Naive thymus-derived CD4-positive, alpha-beta T cell (primary cell): ENCODE measurements around the gene DOCK4. TPM values are rescaled to one million over a fixed set of nuclear protein-coding genes. Genes with fewer than 3 reads are reported as not detected.

Source experiments
- ATAC-seq: fragments of 150-1000 bp; cut with Tn5 transposase; 2 replicates; pipeline ENCODE4 v1.10.0; 2021; ENCODE audit warnings: mild to moderate bottlenecking, moderate library complexity
- CTCF ChIA-PET: fragments of 350-600 bp; sonication (Branson Sonifier 250); formaldehyde crosslinking; loops from one replicate; lab custom pipeline; 2021; ENCODE audit warnings: antibody characterized with exemption; lab: Charles Lee
- POLR2A ChIA-PET: fragments of 350-600 bp; sonication (Branson Sonifier 250); formaldehyde crosslinking; loops from one replicate; lab custom pipeline; 2021; ENCODE audit warnings: antibody characterized with exemption, inconsistent platforms; lab: Charles Lee
- DNase-seq, 9 donors: peaks; one replicate each; pipeline versions ENCODE4 v3.0.0 to v3.0.0-alpha.2; 2020 to 2022; ENCODE audit warnings: mixed read lengths in 1 of 9
- H3K27ac ChIP-seq: one replicate; pipeline ENCODE4 v1.7.0; 2013; ENCODE audit warnings: mild to moderate bottlenecking, low read depth, low read length, moderate library complexity
- H3K27me3 ChIP-seq, 2 donors: one replicate each; pipeline ENCODE4 v1.7.0; 2013; ENCODE audit warnings: low read length in 2 of 2, mild to moderate bottlenecking in 2 of 2, moderate library complexity in 2 of 2; ENCODE audit not compliant: control insufficient read depth in 2 of 2, insufficient read depth in 2 of 2
- H3K36me3 ChIP-seq, 3 experiments: 1 replicate in 2 of 3; 2 replicates in 1 of 3; pipeline ENCODE4 v1.7.0; 2013; ENCODE audit warnings: low read length in 3 of 3, mild to moderate bottlenecking in 3 of 3, moderate library complexity in 1 of 3; ENCODE audit not compliant: insufficient read depth in 3 of 3, control insufficient read depth in 2 of 3
- H3K4me1 ChIP-seq, 2 donors: one replicate each; pipeline ENCODE4 v1.7.0; 2013; ENCODE audit warnings: low read length in 2 of 2, mild to moderate bottlenecking in 2 of 2, moderate library complexity in 1 of 2; ENCODE audit not compliant: control insufficient read depth in 2 of 2, insufficient read depth in 2 of 2
- H3K4me3 ChIP-seq: 2 replicates; pipeline ENCODE4 v1.7.0; 2013; ENCODE audit warnings: mild to moderate bottlenecking, low read length
- H3K9me3 ChIP-seq, 3 experiments: 1 replicate in 2 of 3; 2 replicates in 1 of 3; pipeline ENCODE4 v1.7.0; 2013; ENCODE audit warnings: low read length in 3 of 3; ENCODE audit not compliant: control insufficient read depth in 2 of 3
- H3K27ac Mint-ChIP-seq, 9 donors: one replicate each; pipeline ENCODE4 v1.8.0; 2020 to 2022; ENCODE audit warnings: mixed read lengths in 9 of 9, mild to moderate bottlenecking in 8 of 9, moderate library complexity in 5 of 9, inconsistent platforms in 2 of 9
- H3K27me3 Mint-ChIP-seq, 5 donors: one replicate each; pipeline ENCODE4 v1.8.0; 2021 to 2022; ENCODE audit warnings: mixed read lengths in 5 of 5, mild to moderate bottlenecking in 1 of 5
- H3K36me3 Mint-ChIP-seq, 5 donors: one replicate each; pipeline ENCODE4 v1.8.0; 2020 to 2022; ENCODE audit warnings: mixed read lengths in 5 of 5, mild to moderate bottlenecking in 3 of 5, inconsistent platforms in 1 of 5
- H3K4me1 Mint-ChIP-seq, 7 donors: one replicate each; pipeline ENCODE4 v1.8.0; 2020 to 2022; ENCODE audit warnings: mixed read lengths in 7 of 7, mild to moderate bottlenecking in 3 of 7, inconsistent platforms in 1 of 7
- H3K4me3 Mint-ChIP-seq, 10 donors: one replicate each; pipeline ENCODE4 v1.8.0; 2020 to 2022; ENCODE audit warnings: mild to moderate bottlenecking in 10 of 10, mixed read lengths in 10 of 10, moderate library complexity in 6 of 10, inconsistent platforms in 2 of 10
- H3K9me3 Mint-ChIP-seq, 11 donors: one replicate each; pipeline ENCODE4 v1.8.0; 2020 to 2022; ENCODE audit warnings: mixed read lengths in 11 of 11, mild to moderate bottlenecking in 4 of 11, inconsistent platforms in 1 of 11, moderate library complexity in 1 of 11
- intact Hi-C, 2 donors: fragments of 100-400 bp; cut with micrococcal nuclease; formaldehyde crosslinking; loops; one replicate each; pipeline ENCODE4 v1.15.1; 2023
- polyA plus RNA-seq, 2 donors: library from polyadenylated mRNA; unstranded; fragments of 300-500 nt; fragmentation: Illumina TruSeq; gene quantifications; one replicate each; pipeline ENCODE4 v1.2.3, GENCODE V29; 2021
- total RNA-seq, 6 experiments: library from RNA in 5 of 6; stranded (reverse) in 5 of 6; gene quantifications; 1 replicate in 5 of 6; 2 replicates in 1 of 6; pipeline ENCODE4 v1.2.3 and lab custom pipeline; 2021 to 2026

The DOCK4 gene
- total and polyA plus RNA-seq, 7 experiments from 2014 or later: 0.16 to 3.1 (median 2.2) TPM; not detected in 1

GRCh38 chr7:111697771-111698170, 508.4 kb downstream of the DOCK4 start:
- CTCF ChIA-PET: no interaction called here
- no peak overlapping the region for H3K27ac Mint-ChIP-seq
- H3K4me1 Mint-ChIP-seq: no peaks in the 10 kb centered on the region
- Histone ChIP-seq H3K9me3 (no peaks in the 10 kb centered on the region), H3K36me3 (no peaks in the 10 kb centered on the region), H3K4me3 (no peak overlapping the region), H3K27ac (no peak overlapping the region), H3K4me1 (no peaks in the 10 kb centered on the region), H3K27me3 (no peaks in the 10 kb centered on the region)
- POLR2A ChIA-PET: no interaction called here
- no peak for DNase-seq
- H3K4me3 Mint-ChIP-seq: no peak overlapping the region
- no peaks in the 10 kb centered on the region for H3K36me3 Mint-ChIP-seq
- peaks cover 0 to 4% (median 1%) of the 10 kb centered on the region in 11 donors for H3K9me3 Mint-ChIP-seq
- peaks cover 0 to 5% (median 0%) of the 10 kb centered on the region in 5 donors for H3K27me3 Mint-ChIP-seq
- no peak for ATAC-seq
- intact Hi-C loops: no loop called here

GRCh38 chr7:111694376-111694775, 511.8 kb downstream of the DOCK4 start:
- CTCF ChIA-PET: no interaction called here
- Histone ChIP-seq H3K4me3 (no peak overlapping the region), H3K27me3 (no peaks in the 10 kb centered on the region), H3K27ac (no peak overlapping the region), H3K4me1 (no peaks in the 10 kb centered on the region), H3K9me3 (no peaks in the 10 kb centered on the region), H3K36me3 (no peaks in the 10 kb centered on the region)
- no peaks in the 10 kb centered on the region for H3K36me3 Mint-ChIP-seq
- peaks cover 0 to 2% (median 0%) of the 10 kb centered on the region in 7 donors for H3K4me1 Mint-ChIP-seq
- ATAC-seq (no peak), DNase-seq (no peak)
- intact Hi-C loops: no loop called here
- peaks cover 0 to 7% (median 0%) of the 10 kb centered on the region in 5 donors for H3K27me3 Mint-ChIP-seq
- H3K4me3 Mint-ChIP-seq: no peak overlapping the region
- H3K27ac Mint-ChIP-seq: no peak overlapping the region
- POLR2A ChIA-PET: no interaction called here
- H3K9me3 Mint-ChIP-seq: peaks cover 0 to 2% (median 0%) of the 10 kb centered on the region in 11 donors

- H3K4me3 Mint-ChIP-seq: no peak overlapping the region
- peaks cover 0 to 2% (median 0%) of the 10 kb centered on the region in 11 donors for H3K9me3 Mint-ChIP-seq
- ATAC-seq (no peak), DNase-seq (no peak)
- H3K27me3 Mint-ChIP-seq: peaks cover 0 to 14% (median 7%) of the 10 kb centered on the region in 5 donors
- peaks cover 0 to 2% (median 0%) of the 10 kb centered on the region in 7 donors for H3K4me1 Mint-ChIP-seq
- no peaks in the 10 kb centered on the region for H3K36me3 ChIP-seq
- H3K27ac ChIP-seq: no peak overlapping the region
- H3K4me1 ChIP-seq: no peaks in the 10 kb centered on the region
- ChIA-PET CTCF (no interaction called here), POLR2A (no interaction called here)
- no peaks in the 10 kb centered on the region for H3K27me3 ChIP-seq
- intact Hi-C loops: no loop called here
- H3K4me3 ChIP-seq: no peak overlapping the region
- H3K27ac Mint-ChIP-seq: no peak overlapping the region
- no peaks in the 10 kb centered on the region for H3K36me3 Mint-ChIP-seq
- no peaks in the 10 kb centered on the region for H3K9me3 ChIP-seq
Observed at GRCh38 chr7:111690364-111691111, 515.7 kb downstream of the DOCK4 start.

GRCh38 chr7:111685349-111685748, 520.9 kb downstream of the DOCK4 start:
- no peak overlapping the region for H3K27ac Mint-ChIP-seq
- ChIA-PET CTCF (no interaction called here), POLR2A (no interaction called here)
- Histone ChIP-seq H3K27me3 (peaks cover 0 to 4% of the 10 kb centered on the region in 2 donors), H3K27ac (no peak overlapping the region), H3K4me3 (no peak overlapping the region), H3K9me3 (no peaks in the 10 kb centered on the region), H3K4me1 (no peaks in the 10 kb centered on the region), H3K36me3 (no peaks in the 10 kb centered on the region)
- H3K36me3 Mint-ChIP-seq: no peaks in the 10 kb centered on the region
- H3K27me3 Mint-ChIP-seq: peaks cover 0 to 14% (median 7%) of the 10 kb centered on the region in 5 donors
- peaks cover 0 to 2% (median 0%) of the 10 kb centered on the region in 11 donors for H3K9me3 Mint-ChIP-seq
- H3K4me1 Mint-ChIP-seq: no peaks in the 10 kb centered on the region
- intact Hi-C loops: no loop called here
- ATAC-seq (no peak), DNase-seq (no peak)
- no peak overlapping the region for H3K4me3 Mint-ChIP-seq

GRCh38 chr7:111682588-111683340, 523.4 kb downstream of the DOCK4 start:
- intact Hi-C loops: no loop called here
- H3K27me3 Mint-ChIP-seq: peaks cover 0 to 8% (median 6%) of the 10 kb centered on the region in 5 donors
- H3K36me3 Mint-ChIP-seq: no peaks in the 10 kb centered on the region
- no peaks in the 10 kb centered on the region for H3K36me3 ChIP-seq
- no peaks in the 10 kb centered on the region for H3K4me1 Mint-ChIP-seq
- no peak overlapping the region for H3K27ac Mint-ChIP-seq
- H3K27ac ChIP-seq: no peak overlapping the region
- no peaks in the 10 kb centered on the region for H3K9me3 Mint-ChIP-seq
- no peaks in the 10 kb centered on the region for H3K9me3 ChIP-seq
- peaks cover 0 to 4% of the 10 kb centered on the region in 2 donors for H3K27me3 ChIP-seq
- H3K4me3 Mint-ChIP-seq: no peak overlapping the region
- no peak for DNase-seq
- POLR2A ChIA-PET: no interaction called here
- CTCF ChIA-PET: no interaction called here
- H3K4me3 ChIP-seq: no peak overlapping the region
- no peaks in the 10 kb centered on the region for H3K4me1 ChIP-seq
- ATAC-seq: no peak

- Mint-ChIP-seq H3K27ac (no peak overlapping the region), H3K9me3 (no peaks in the 10 kb centered on the region), H3K4me3 (no peak overlapping the region)
Observed at GRCh38 chr7:111681242-111681641, 525.0 kb downstream of the DOCK4 start.

More at GRCh38 chr7:111681242-111681641, 525.0 kb downstream of the DOCK4 start:
- no peak overlapping the region for H3K27ac ChIP-seq
- DNase-seq (no peak), ATAC-seq (no peak)
- Mint-ChIP-seq H3K4me1 (no peaks in the 10 kb centered on the region), H3K36me3 (no peaks in the 10 kb centered on the region), H3K27me3 (peaks cover 0 to 7% (median 2%) of the 10 kb centered on the region in 5 donors)
- no peaks in the 10 kb centered on the region for H3K4me1 ChIP-seq
- peaks cover 0 to 4% of the 10 kb centered on the region in 2 donors for H3K27me3 ChIP-seq
- ChIA-PET CTCF (no interaction called here), POLR2A (no interaction called here)
- no peaks in the 10 kb centered on the region for H3K9me3 ChIP-seq
- intact Hi-C loops: no loop called here
- H3K36me3 ChIP-seq: no peaks in the 10 kb centered on the region
- H3K4me3 ChIP-seq: no peak overlapping the region
